Measurements from ENCODE around the gene FBXO2.
"Not testable (repeated sequence)": the region's sequence is repeated elsewhere in the genome, so short reads cannot be mapped to it uniquely, and the experiment has no call there.

FBXO2 gene

GRCh38 chr1:11650331-11650991 is 3.8 kb downstream of the FBXO2 start:
- H3K27ac Mint-ChIP-seq, result no peak overlapping the region
- H3K4me3 Mint-ChIP-seq, result peak overlapping the region; percentile 52
- peaks cover 18% of the 10 kb centered on the region for H3K4me1 Mint-ChIP-seq (ENCODE audit: low read depth)
- peaks cover 18% of the 10 kb centered on the region for H3K27me3 Mint-ChIP-seq (ENCODE audit: low read depth)
- H3K9me3 Mint-ChIP-seq, result no peaks in the 10 kb centered on the region
- no peaks in the 10 kb centered on the region for H3K36me3 Mint-ChIP-seq (ENCODE audit: low read depth)

DNA sequence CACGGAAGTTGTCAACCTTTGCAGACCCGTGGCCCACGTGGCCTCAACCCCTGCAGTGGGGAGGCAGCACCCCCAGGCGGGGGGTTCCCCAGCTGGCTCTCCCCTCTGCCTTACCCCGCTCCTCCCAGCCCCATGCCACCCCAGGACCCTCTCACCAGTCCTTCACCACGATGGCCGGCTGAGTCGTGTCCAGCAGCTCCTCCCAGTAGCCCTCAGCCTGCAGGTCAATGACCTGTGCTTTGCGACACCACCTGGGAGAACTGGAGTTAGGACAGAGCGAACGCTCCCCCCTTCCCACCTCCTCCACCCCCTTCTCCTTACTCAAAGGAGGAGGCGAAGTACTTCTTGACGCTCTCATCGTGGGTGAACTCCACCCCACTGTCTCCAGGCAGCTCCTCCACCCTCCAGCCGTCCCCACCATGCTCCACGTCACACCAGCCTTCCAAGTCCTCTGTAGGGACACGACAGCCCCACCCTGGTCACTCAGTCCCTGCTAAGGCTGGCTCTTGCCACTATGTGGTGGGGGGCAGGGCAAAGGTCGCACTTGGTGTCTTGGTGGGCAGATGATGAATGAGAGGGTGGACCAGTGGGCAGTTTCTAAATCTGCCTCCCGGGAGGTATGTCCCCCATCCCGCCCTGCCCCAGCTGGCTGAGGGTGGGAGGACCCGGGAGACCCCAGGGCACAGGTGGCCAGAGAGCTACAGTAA is 4.5 kb downstream of the FBXO2 start:
- H3K27ac Mint-ChIP-seq, result no peak overlapping the region
- H3K4me1 Mint-ChIP-seq (ENCODE audit: low read depth), result peaks cover 14% of the 10 kb centered on the region
- no peaks in the 10 kb centered on the region for H3K36me3 Mint-ChIP-seq (ENCODE audit: low read depth)
- no peaks in the 10 kb centered on the region for H3K9me3 Mint-ChIP-seq
- no peak overlapping the region for H3K4me3 Mint-ChIP-seq
- peaks cover 18% of the 10 kb centered on the region for H3K27me3 Mint-ChIP-seq (ENCODE audit: low read depth)

GRCh38 chr1:11649237-11649623 is 5.0 kb downstream of the FBXO2 start:
- no peaks in the 10 kb centered on the region for H3K36me3 Mint-ChIP-seq (ENCODE audit: low read depth)
- H3K9me3 Mint-ChIP-seq, result no peaks in the 10 kb centered on the region
- peaks cover 14% of the 10 kb centered on the region for H3K4me1 Mint-ChIP-seq (ENCODE audit: low read depth)
- H3K27ac Mint-ChIP-seq, result no peak overlapping the region
- H3K27me3 Mint-ChIP-seq (ENCODE audit: low read depth), result peaks cover 18% of the 10 kb centered on the region
- no peak overlapping the region for H3K4me3 Mint-ChIP-seq

DNA sequence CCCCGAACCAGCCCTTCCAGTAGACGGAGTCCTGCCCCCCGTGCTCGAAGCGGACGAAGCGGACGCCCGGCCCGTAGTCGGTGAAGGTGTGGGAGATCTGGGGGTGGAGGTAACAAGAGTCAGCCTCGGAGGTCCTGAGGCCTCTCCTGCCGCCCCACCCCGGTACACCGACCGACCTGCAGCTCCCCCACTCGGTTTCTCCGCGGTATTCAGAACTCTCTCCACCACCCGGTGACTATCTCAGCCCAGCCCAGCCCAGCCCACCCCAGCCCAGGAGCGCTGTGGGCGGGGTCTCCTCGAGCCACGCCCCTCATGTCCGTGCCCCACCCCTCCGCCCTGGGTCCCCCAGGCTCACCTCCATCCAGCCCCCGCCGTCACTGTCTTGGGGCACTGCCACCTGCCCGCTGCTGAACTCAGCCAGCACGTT is 5.5 kb downstream of the FBXO2 start:
- Mint-ChIP-seq H3K4me3 (no peak overlapping the region), H3K4me1 (ENCODE audit: low read depth) (peaks cover 14% of the 10 kb centered on the region), H3K27me3 (ENCODE audit: low read depth) (peaks cover 18% of the 10 kb centered on the region), H3K27ac (no peak overlapping the region), H3K36me3 (ENCODE audit: low read depth) (no peaks in the 10 kb centered on the region), H3K9me3 (no peaks in the 10 kb centered on the region)

DNA sequence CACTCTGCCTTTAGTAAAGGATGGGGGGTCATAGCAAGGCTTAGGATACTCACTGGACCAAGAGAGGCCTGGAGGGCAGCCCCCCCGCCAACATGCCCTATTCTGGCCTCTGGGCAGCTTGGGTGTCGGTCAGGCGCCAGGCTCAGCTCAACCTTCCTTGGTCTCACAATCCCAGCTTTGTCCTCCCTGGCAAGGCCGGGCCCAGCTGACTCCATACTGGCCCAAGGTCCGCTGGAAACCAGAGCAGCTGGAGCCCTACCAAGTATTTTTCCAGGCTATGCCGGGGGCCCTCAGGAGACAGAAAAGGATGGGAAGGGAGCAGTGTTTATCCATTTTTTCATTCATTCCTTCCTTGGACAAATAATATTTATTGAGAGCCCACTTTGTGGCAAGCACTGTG is 6.2 kb downstream of the FBXO2 start:
- H3K4me1 Mint-ChIP-seq (ENCODE audit: low read depth), result peaks cover 14% of the 10 kb centered on the region
- no peaks in the 10 kb centered on the region for H3K9me3 Mint-ChIP-seq
- H3K36me3 Mint-ChIP-seq (ENCODE audit: low read depth), result no peaks in the 10 kb centered on the region
- H3K27ac Mint-ChIP-seq, result no peak overlapping the region
- no peak overlapping the region for H3K4me3 Mint-ChIP-seq
- H3K27me3 Mint-ChIP-seq (ENCODE audit: low read depth), result peaks cover 16% of the 10 kb centered on the region

GRCh38 chr1:11647333-11647732 is 6.9 kb downstream of the FBXO2 start:
- Mint-ChIP-seq H3K4me3 (no peak overlapping the region), H3K9me3 (no peaks in the 10 kb centered on the region), H3K27ac (no peak overlapping the region), H3K4me1 (ENCODE audit: low read depth) (peaks cover 16% of the 10 kb centered on the region), H3K36me3 (ENCODE audit: low read depth) (no peaks in the 10 kb centered on the region), H3K27me3 (ENCODE audit: low read depth) (peaks cover 18% of the 10 kb centered on the region)

- H3K27ac Mint-ChIP-seq, result no peak overlapping the region
- peaks cover 17% of the 10 kb centered on the region for H3K4me1 Mint-ChIP-seq (ENCODE audit: low read depth)
- no peaks in the 10 kb centered on the region for H3K36me3 Mint-ChIP-seq (ENCODE audit: low read depth)
- H3K4me3 Mint-ChIP-seq, result no peak overlapping the region
- no peaks in the 10 kb centered on the region for H3K9me3 Mint-ChIP-seq
- H3K27me3 Mint-ChIP-seq (ENCODE audit: low read depth), result peaks cover 21% of the 10 kb centered on the region
Measured at GRCh38 chr1:11646317-11646716, 7.9 kb downstream of the FBXO2 start.

DNA sequence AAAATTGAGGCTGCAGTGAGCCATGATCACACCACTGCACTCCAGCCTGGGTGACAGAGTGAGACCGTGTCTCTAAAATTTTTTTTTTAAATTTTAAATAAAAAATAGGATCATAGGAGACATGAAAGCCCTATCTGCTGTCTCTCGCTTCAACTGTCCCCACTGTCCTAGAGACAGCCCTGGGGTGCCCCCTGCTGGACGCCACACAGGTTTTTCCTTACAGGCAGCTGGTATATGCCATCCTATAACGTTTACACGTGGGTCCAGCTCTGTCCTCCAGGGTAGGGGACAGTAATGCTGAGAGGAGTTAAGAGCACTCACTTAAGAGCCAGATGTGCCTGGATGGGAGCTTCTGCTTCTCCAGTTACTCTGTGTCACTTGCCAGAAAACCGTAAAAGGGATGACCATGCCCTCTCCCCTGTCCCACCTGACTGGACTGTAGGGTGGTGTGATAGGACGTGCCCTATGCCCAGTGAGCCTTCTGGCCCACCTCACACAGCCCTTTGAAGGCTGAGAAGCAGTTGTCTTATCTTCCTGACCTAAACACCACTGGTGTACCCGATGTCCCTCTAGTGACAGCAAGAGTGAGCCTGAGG is 8.5 kb downstream of the FBXO2 start:
- Mint-ChIP-seq H3K27ac (no peak overlapping the region), H3K4me3 (no peak overlapping the region), H3K4me1 (ENCODE audit: low read depth) (peaks cover 14% of the 10 kb centered on the region), H3K36me3 (ENCODE audit: low read depth) (no peaks in the 10 kb centered on the region), H3K27me3 (ENCODE audit: low read depth) (peaks cover 16% of the 10 kb centered on the region), H3K9me3 (no peaks in the 10 kb centered on the region)

GRCh38 chr1:11645270-11645669 is 9.0 kb downstream of the FBXO2 start:
- H3K4me3 Mint-ChIP-seq, result no peak overlapping the region
- H3K9me3 Mint-ChIP-seq, result no peaks in the 10 kb centered on the region
- H3K36me3 Mint-ChIP-seq (ENCODE audit: low read depth), result no peaks in the 10 kb centered on the region
- peaks cover 12% of the 10 kb centered on the region for H3K4me1 Mint-ChIP-seq (ENCODE audit: low read depth)
- H3K27me3 Mint-ChIP-seq (ENCODE audit: low read depth), result peaks cover 14% of the 10 kb centered on the region
- no peak overlapping the region for H3K27ac Mint-ChIP-seq

GRCh38 chr1:11643782-11644181 is 10.4 kb downstream of the FBXO2 start:
- H3K4me1 Mint-ChIP-seq (ENCODE audit: low read depth), result peaks cover 5% of the 10 kb centered on the region
- H3K27ac Mint-ChIP-seq, result no peak overlapping the region
- H3K36me3 Mint-ChIP-seq (ENCODE audit: low read depth), result no peaks in the 10 kb centered on the region
- no peak overlapping the region for H3K4me3 Mint-ChIP-seq
- peaks cover 10% of the 10 kb centered on the region for H3K27me3 Mint-ChIP-seq (ENCODE audit: low read depth)
- no peaks in the 10 kb centered on the region for H3K9me3 Mint-ChIP-seq

- not testable (repeated sequence) for H3K27ac Mint-ChIP-seq, H3K9me3 Mint-ChIP-seq
Measured at GRCh38 chr1:11642418-11643017, 11.7 kb downstream of the FBXO2 start.

DNA sequence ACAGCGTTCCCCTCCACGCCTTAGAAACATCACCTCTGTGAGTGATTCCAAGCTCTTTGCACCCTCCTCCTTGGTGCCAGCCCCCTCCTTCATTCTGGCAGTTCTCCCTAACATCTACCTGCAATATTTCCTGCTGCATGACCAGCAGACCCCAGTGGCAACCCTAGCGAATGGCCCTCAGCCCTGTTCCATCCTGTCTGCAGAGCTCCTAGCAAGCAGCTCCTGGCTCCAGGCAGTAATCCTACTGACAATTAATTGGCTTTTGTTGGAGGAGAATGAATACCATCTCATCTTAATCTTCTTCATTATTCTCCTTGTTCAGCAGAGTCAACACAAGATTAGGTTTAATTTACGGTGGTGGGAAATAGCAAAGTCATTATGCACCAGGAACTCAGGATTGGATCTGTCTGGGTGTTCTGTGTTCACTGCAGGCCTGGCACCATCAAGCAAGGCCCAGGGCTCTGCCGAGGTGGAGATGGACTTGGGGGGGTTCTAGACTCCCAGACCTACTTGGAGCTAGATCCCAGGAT is 12.4 kb downstream of the FBXO2 start:
- no peak overlapping the region for H3K4me3 Mint-ChIP-seq
- no peak overlapping the region for H3K27ac Mint-ChIP-seq
- no peaks in the 10 kb centered on the region for H3K36me3 Mint-ChIP-seq (ENCODE audit: low read depth)
- H3K9me3 Mint-ChIP-seq, result no peaks in the 10 kb centered on the region
- H3K4me1 Mint-ChIP-seq (ENCODE audit: low read depth), result peaks cover 3% of the 10 kb centered on the region
- peaks cover 10% of the 10 kb centered on the region for H3K27me3 Mint-ChIP-seq (ENCODE audit: low read depth)

More at GRCh38 chr1:11642418-11643017, 11.7 kb downstream of the FBXO2 start:
- peaks cover 10% of the 10 kb centered on the region for H3K27me3 Mint-ChIP-seq (ENCODE audit: low read depth)
- not testable (repeated sequence) for H3K4me3 Mint-ChIP-seq; H3K36me3 Mint-ChIP-seq (ENCODE audit: low read depth); H3K4me1 Mint-ChIP-seq (ENCODE audit: low read depth)

GRCh38 chr1:11640944-11641343 is 13.3 kb downstream of the FBXO2 start:
- Mint-ChIP-seq H3K36me3 (ENCODE audit: low read depth) (no peaks in the 10 kb centered on the region), H3K27ac (no peak overlapping the region), H3K4me3 (no peak overlapping the region), H3K9me3 (no peaks in the 10 kb centered on the region), H3K4me1 (ENCODE audit: low read depth) (peaks cover 3% of the 10 kb centered on the region), H3K27me3 (ENCODE audit: low read depth) (peaks cover 12% of the 10 kb centered on the region)

- H3K27ac Mint-ChIP-seq, result no peak overlapping the region
- H3K9me3 Mint-ChIP-seq, result no peaks in the 10 kb centered on the region
- H3K27me3 Mint-ChIP-seq (ENCODE audit: low read depth), result peaks cover 14% of the 10 kb centered on the region
- no peak overlapping the region for H3K4me3 Mint-ChIP-seq
- H3K36me3 Mint-ChIP-seq (ENCODE audit: low read depth), result no peaks in the 10 kb centered on the region
- H3K4me1 Mint-ChIP-seq (ENCODE audit: low read depth), result peaks cover 3% of the 10 kb centered on the region
Measured at GRCh38 chr1:11640101-11640500, 14.1 kb downstream of the FBXO2 start.
